HL-60/S4 treated with phorbol 12-myristate 13-acetate at 8.2 ng/mL for 4 days and 3 days (cell line): ENCODE results near the gene FAM20A.
"Not testable (repeated sequence)": the region's sequence is repeated elsewhere in the genome, so short reads cannot be mapped to it uniquely, and the experiment has no call there.

Experiments used
- in situ Hi-C: fragments of 300-500 bp; cut with MboI; formaldehyde crosslinking; loops from 2 replicates; pipeline ENCODE4 v1.15.0; 2022; ENCODE audit warnings: low sequenced_read_pairs

FAM20A gene

DNA sequence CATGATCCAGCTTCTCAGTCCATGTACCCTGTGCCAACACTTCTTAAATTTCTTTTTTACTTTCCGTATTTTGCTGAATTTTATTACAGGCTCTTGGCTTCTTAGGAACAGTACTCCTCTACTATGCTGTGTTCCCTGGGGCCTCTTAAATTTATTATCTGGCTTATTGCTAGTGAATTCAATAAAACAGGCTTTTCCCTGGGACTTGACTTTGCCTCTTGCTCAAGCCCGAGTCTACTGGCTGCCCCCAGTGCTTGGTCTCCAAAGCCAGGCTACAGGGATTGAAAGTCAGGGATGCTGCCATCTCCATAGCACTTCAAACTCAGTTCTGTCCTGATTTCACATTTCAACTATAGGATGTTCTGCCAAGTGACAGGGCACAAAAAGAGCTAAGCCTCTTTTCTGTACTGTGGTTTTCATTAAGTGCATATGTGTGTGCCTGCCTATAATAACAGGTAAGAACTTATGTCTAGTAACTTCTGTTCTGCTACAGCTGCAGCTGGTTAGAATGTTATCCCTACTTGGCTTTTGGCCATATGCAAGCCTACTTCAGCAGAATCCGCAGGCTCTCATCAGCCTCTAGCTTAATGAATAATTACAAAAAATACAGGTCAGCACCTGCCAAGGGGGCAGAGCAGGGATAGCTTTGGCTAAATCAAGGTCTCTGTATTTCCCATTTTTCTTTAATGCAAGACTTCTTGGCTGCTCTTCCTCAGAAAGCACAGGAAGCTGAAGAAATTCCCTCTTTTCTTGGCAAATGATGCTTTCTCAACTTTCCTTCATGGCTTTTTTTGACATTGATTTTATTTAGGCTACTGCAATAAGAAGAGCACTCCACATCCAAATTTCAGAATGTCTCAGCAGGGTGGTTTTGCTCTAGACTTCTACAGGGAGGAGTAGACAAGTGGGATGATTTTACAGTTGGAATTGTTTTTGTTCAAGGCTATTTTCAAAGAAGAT, 8.2 kb downstream of the FAM20A start:
- in situ Hi-C loops, result no loop called here

DNA sequence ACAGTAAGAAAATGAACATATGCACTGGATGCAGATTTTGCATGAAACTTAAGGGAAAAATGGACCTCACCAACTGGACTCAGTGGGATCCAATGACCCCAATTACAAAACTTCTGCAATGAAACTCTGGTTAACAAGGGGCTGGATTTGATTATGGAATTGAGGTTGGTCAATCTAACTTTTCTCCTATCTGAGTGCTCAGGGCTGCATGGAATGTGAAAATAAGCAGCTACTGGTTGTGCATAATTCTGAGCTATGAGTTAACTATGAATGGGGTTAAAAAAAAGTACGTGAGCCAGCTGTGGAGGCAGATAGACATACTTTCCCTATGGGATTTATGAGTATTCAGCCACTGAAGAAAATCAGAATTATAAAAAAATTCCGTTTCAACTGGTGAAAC, 9.2 kb downstream of the FAM20A start:
- in situ Hi-C loops, result no loop called here

DNA sequence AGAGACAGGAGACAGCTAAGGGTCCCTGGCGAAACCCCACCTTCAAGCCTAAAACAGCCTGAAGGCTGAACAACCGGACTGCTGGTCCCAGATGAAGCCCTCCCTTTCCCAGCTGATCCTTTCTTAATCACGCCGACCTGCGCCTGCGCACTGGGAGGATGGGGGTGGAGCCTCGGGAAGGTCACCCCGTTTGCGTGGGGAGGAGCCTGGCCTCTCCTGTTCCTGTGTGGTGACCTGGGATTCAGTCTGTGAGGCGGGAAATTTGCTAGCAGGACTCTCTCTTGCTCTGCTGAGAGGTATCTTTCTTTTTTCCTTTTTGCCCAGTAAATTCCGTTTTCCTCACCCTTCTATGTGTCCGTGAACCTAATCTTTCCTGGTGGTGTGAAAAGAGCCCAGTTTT, 9.6 kb downstream of the FAM20A start:
- in situ Hi-C loops, result no loop called here

DNA sequence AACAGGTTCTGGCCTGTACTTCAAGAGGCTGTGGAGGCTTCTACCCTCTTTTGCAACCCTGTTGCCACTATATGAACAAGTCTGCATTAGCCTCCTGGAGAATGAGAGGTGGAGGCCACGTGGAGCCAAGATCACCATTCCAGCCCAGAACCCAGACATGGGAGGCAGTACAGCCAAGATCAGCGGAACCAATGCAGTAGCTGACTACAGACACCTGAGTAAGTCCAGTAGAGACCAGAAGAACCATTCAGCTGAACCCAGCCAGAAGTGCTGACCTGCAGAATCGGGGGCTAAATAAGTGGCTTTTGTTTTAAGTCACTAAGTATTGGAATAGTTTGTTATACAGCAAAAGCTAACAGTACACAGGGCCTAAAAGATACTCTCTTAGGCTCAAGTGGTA, 12.1 kb downstream of the FAM20A start:
- in situ Hi-C loops, result no loop called here

DNA sequence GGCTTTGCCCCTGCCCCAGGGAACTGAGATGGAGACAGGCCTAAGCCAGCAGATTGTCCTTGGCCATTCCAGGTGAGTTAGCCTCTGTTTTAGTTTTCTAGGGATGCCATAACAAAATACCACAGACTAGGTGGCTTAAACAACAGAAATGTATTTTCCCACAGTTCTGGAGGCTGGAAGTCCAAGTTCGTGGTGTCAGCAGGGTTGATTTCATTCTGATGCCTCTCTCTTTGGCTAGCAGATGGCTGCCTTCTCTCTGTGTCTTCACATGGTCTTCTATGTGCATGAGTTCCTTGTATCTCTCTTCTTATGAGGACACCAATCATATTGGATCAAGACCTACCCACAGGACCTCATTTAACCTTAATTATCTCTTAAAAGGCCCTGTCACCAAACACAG, 12.8 kb downstream of the FAM20A start:
- in situ Hi-C loops, result no loop called here

DNA sequence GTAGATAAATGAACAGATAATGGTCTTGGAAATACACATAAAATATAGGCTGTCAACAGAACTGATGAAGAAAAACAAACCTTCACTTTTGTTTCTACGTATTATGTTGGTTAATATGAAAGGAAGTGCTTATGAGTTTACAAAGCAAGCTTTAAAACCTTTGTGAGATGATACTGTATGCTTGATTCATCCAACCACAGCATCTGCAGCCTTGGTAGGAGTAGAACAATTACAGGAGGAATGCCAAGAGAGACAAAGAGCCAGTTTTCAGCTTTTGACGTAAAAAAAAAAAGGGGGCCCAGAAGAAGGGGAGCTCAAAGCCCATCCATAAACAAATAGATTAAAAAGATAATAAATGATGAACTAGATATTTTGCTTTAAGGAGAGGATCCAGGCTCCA, 13.3 kb downstream of the FAM20A start:
- in situ Hi-C loops, result no loop called here

DNA sequence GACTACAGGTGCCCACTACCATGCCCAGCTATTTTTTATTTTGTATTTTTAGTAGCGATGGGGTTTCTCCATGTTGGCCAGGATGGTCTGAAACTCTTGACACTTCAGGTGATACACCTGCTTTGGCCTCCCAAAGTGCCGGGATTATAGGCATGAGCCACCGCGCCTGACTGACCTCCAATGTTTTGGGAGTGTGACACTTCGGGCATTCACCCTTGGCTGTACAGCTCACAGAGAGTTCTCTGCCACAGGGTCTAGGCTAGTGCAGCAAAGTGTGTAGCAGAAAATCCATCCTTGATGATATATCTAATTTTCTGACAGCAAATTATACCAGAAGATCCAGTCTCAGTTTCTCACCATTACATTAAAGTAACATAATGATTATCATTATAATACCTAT, 14.1 kb downstream of the FAM20A start:
- in situ Hi-C loops, result no loop called here

DNA sequence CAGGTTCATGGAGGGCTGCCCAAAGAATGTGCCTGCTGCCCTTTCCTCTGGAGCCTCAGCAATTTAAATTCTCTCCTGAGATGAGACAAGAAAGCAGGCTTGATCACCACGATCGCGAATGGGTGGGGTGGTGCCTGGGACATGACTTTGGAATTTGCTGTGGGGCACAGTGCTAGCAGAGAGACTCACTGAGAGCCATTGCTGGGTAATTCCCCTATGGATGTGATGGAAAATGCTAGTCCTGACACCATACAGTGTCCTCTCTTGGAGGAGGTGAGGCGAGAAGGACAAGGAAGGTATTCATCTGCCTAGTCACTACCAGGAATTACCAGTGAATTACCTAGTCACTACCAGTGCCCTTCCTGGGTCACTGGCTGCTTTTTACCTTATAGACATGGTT, 15.5 kb downstream of the FAM20A start:
- in situ Hi-C loops, result no loop called here

DNA sequence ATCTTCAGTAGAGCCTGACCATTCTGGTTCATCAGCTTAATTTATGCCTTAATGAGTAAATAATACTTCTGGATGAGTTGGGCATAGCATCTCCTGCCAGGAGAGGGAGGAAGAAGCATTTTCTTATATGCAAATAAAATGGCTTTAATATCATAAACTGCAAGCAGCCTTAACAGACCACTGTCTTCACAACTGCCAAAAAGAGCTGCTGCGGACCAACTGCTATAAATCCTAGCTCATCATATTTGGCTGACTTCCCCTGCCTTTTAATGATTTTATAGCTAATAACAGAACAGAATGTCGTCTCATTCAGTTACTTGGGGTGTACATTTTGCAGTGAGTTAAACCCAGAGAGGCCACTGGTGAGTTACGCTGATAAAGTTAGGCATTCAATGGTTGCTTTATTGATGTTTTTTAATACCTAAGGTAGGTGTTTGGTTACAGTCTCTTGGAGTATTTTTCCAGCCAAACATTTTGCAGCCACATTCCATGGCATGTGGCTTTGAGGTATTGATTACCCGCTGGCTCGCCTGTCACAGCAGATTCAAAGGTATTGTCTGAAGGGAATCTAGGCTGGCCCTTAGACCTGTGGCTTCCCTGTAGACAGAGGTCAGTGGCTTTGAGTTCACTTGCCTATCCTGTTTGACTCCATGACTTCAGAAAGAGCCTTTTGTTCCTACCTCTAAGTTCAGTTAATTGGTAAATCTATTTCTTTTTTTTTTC, 16.4 kb downstream of the FAM20A start:
- in situ Hi-C loops, result no loop called here

DNA sequence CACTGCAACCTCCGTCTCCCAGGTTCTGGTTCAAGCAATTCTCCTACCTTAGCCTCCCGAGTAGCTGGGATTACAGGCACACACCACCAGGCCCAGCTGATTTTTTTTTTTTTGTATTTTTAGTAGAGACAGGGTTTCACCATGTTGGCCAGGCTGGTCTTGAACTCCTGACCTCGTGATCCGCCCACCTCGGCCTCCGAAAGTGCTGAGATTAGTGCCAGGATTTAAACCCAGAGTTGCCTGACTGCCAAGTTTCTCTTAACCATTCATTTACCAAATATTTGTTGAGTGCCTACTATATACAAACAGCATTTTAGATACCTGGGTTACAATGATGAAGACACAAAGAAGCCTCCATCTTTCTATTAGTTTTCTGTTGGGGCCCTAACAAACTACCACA, 18.3 kb downstream of the FAM20A start:
- in situ Hi-C loops, result not testable (repeated sequence)

DNA sequence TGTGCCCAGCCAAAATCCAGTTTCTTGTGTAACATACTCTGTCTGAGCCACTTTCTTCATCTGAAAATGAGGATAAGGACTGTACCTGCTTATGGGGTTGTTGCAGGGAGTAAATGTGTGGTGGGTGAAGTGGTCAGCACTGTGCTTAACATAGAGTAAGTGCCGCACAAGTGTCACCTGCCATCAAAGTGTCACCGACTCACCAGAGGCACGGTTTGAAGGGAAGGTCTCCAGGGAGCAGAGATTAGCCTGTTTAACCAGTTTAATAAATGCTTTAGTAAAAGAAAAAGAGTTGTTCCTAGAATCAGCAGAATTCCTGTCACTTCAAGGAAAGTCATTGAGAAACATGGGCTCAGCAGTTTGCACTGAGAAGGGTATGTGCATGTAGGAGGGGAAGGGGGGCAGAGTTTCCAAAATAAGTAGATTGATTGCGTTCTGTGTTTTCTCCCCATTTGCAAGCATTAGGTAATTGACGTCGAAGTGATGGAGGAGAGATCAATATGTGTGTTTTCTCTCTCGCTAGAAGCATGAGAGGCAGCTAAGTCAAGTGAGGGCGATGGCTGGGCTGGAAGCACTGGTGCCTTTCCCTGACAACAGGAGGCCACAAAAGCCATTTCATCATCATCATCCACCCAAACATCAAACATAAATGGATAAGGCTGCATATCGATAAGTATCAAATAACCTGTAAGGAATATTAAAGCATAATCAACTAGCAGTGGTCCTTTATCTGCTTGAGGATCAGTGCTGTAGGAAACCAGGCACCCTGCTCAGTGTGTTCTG, 19.1 kb downstream of the FAM20A start:
- in situ Hi-C loops, result no loop called here

DNA sequence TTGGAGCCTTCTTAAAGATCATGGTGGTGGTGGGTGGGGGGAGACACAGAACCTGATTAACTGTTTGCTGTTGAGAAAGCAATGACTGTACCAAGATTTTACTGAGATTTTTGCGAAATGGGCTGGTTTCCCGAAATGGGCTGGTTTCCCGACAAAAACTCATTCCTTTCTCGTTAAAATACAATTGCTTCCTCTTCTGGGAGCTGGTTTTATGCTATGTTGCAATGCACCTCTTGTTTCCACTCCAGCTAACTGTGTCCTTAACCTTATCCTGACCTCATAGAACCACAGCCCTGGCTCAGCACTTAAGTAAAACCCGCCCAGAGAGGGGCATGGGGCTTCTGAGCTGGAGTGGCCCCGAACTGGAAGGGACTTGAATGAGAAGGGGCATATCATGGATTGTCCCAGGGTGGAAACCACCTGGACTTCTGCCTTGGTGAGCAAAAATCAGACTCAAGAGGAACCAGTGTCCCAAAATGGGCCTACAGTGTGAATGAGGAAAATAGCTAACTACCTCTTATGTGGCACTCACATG, 20.9 kb downstream of the FAM20A start:
- in situ Hi-C loops, result no loop called here

DNA sequence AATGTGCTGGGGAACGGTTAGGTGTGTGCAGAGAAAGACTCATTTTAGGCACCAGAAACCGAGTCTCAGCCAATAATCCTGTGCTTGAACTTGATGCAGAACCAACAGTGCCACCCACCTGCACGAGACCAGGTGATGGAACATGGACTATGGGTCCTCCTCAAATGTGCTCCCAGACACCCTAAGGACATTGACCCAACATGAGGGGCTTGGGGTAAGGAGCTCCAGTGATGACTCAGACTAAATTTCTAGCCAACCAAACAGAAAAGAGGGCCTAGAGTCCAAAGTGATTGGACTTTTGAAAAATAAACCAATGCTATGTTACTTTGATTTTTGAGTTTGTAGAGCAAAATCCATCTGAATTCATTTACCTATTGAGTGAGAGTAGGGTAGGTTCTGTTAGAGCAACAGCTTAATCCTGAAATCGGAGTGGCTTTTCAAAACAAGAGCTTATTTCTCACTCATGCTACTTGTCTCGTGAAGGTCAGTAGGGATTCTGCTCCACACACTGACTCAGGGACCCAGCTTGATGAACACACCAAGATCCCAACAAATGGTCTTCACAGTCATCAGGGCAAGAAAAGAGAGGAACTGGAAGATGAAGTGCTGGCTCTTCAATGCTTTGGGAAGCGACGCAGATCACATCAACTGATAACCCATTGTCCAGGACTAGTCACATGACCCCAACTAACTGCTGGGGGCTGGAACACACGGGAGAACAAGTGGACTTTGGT, 21.8 kb downstream of the FAM20A start:
- in situ Hi-C loops, result no loop called here

DNA sequence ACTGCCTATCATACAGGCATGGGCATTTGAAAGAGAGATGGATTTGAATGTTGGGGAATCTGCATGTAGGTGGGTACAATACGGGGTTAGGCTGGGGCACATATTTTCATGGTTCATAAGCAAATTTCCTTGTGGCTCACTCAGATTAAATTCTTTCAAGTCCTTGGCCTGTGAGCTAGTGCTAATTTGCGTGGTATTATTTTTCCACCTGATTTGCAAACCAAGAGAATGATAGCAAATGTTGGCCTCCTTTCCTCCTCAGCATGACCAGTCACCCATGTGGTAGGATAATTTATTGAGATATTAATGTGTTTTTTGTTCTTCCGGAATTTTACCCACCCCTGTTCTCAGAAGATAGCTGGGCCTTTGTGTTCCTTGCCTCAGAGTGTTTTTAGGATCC, 22.9 kb downstream of the FAM20A start:
- in situ Hi-C loops, result no loop called here

DNA sequence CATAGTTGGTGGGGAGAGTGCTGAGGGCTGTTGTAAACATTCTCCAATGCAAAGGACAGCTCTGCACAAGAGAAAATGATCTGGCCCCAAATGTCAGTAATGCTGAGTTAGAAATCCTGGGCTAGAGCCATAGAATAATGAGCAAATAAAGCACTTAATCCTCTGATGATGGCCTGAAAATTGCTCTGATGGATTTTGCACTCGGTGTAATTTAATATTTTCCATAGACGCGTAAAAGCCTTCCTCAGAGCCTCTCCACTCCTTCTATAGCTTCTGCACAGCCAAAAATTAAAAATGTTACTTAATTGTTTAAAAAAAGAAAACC, 23.7 kb downstream of the FAM20A start:
- in situ Hi-C loops, result no loop called here

DNA sequence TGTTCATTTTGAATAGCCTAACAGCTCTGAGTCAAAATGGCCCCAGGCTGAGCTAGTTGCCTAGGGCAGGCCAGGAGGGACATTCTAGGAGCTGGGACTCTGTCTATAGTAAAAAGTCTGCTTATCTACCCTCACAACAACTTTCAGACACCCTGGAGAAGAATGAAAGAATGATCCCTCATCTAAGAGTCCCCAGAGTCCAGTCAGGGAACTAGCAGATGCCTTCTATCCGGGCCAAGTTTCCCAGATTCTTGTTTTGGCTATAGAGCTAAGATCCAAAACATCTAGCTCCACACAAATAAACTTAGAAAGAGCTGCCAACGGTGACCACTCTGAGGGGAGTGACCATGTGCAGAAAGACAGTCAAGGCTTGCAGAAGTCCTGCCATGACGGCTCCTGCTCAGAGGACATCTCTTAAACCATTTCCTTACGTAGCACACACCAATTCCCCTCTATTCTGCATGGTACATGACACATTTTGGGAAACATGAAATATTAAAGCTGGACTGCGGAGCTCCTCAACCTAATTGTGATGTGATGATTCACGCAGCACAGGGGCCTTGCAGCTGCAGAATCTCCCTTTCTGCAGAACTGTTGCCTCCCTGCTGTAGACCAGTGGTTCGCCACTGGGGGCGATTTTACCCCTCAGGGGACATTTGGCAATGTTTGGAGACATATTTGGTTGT, 24.2 kb downstream of the FAM20A start:
- in situ Hi-C loops, result no loop called here

DNA sequence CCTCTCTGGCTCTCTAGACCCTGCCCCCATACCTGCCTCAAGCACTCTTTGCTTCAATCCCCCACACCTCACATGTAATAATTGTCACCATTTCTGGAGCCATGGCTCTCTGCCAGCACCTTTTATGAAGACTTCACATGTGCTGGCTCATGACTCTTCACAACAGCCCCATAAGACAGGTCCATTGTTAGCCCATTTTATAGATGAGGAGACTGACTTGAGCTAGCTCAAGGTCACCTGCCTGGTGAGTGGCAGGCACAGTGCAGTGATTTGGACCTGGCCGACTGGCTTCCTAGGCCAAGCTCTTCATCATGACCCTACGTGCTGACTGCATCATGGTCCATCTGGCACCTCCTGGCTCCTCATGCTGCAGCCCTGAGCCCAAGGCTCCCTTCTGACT, 25.0 kb downstream of the FAM20A start:
- in situ Hi-C loops, result no loop called here

DNA sequence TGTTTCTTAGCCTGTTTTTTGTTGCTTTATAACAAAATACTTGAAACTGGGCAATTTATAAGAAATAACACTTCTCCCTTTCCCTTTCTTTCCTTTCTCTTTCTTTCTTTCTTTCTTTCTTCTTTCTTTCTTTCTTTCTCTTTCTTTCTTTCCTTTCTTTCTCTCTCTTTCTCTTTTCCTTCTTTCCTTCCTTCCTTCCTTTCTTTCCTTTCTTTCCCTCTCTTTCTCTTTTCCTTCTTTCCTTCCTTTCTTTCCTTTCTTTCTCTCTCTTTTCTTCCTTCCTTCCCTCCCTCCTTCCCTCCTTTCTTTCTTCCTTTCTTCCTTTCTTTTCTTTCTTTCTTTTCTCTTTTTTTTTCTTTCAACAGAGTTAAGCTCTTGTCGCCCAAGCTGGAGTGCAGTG, 27.8 kb downstream of the FAM20A start:
- in situ Hi-C loops, result no loop called here

DNA sequence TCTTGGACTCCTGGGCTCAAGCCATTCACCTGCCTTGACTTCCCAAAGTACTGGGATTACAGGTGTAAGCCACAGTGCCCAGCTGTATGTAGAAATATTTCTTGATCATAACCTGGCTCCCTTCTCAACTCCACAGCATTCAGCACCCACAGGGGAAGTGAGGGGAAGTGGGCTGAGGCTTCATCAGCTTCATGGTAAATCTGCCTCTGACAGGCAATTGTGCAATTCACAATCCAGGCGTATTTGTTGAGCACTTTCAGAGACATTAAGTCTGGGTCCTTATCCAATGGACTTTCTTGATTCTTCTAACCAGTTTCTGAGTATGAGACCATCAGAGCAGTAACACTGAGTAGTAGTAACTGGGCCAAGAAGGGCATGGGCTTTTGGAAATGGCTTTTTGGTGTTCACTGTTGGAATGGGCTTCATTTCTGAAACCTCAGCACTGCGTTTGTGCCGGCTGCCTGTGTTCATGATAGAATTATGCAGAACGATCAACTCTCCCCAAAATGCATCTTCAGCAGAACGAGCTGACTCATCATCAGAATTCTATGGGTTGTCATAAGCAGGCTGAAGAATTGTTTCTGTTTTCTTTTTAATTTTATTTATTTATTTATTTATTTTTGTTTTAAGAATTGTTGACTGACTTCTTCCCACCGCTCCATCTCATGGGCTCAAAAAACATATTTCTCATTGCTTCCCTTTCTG, 28.9 kb downstream of the FAM20A start:
- in situ Hi-C loops, result no loop called here

DNA sequence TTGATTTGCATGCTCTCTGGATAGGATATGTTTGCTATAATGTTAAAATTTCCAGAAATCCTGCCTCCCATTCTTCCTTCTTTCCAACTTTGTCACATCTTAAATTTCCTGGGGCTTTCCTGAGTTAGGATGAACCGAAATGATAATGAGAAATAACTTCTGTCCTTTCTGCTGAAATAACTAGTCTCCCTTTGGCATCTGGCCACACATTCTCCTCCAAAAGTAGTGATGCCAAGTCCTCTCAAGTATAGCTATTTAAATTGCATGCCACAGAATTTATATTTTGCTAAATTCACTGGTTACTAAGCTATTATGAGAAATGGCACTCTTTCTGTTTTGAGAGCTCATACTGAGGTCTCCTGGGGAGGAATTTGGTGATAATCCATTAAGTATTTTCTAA, 30.6 kb downstream of the FAM20A start:
- in situ Hi-C loops, result no loop called here
